Dendritic cell treated with granulocyte-macrophage colony-stimulating factor and Interleukin-4, amounts not matched to agents 40 ng/mL and 50 ng/mL, for 4 days (primary cell): ENCODE data around the gene SLC25A34.

ENCODE experiments used
- H3K27ac Mint-ChIP-seq: one replicate; pipeline ENCODE4 v1.8.0; 2022; ENCODE audit warnings: mild to moderate bottlenecking, mixed read lengths
- H3K27me3 Mint-ChIP-seq: one replicate; pipeline ENCODE4 v1.8.0; 2022; ENCODE audit warnings: mild to moderate bottlenecking, mixed read lengths
- H3K36me3 Mint-ChIP-seq: one replicate; pipeline ENCODE4 v1.8.0; 2022; ENCODE audit warnings: low read depth, mixed read lengths
- H3K4me1 Mint-ChIP-seq: one replicate; pipeline ENCODE4 v1.8.0; 2022; ENCODE audit warnings: low read depth, mixed read lengths
- H3K4me3 Mint-ChIP-seq: one replicate; pipeline ENCODE4 v1.8.0; 2022; ENCODE audit warnings: mild to moderate bottlenecking, moderate library complexity, mixed read lengths
- H3K9me3 Mint-ChIP-seq: one replicate; pipeline ENCODE4 v1.8.0; 2022; ENCODE audit warnings: mixed read lengths
- intact Hi-C: fragments of 100-400 bp; cut with micrococcal nuclease; formaldehyde crosslinking; loops from one replicate; pipeline ENCODE4 v1.15.0; 2022

Gene SLC25A34

DNA sequence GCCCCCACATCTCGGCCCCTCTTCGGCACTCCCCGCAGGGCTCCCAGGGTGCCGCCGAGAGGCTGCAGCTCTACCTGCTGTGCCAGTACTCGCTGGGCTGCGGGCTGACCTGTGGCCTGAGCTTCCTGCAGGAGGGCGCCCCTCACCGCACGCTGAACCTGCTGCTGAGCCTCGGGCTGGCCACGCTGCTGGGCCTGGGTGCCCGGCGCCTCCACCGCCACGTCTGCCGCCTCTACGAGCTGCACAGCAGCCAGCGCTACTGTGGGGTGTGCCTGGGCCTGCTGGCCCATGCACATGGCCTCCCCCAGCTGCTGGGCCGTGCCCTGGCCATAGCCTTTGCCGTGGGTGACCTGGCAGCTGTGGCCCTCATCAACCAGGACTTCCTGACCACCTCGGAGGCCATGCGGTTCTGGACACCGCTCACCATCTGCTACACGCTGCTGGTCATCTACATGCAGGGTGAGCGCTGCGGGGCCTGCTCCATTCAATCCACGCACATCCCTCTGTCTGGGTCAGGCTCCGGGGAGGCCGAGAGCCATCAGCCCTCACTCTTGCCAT lies 8.1 kb downstream of the SLC25A34 start:
- H3K9me3 Mint-ChIP-seq, result no peaks in the 10 kb centered on the region
- intact Hi-C loops, result no loop called here
- no peak overlapping the region for H3K4me3 Mint-ChIP-seq
- H3K27me3 Mint-ChIP-seq, result no peaks in the 10 kb centered on the region
- peaks cover 7% of the 10 kb centered on the region for H3K36me3 Mint-ChIP-seq
- H3K4me1 Mint-ChIP-seq, result peaks cover 6% of the 10 kb centered on the region
- H3K27ac Mint-ChIP-seq, result no peak overlapping the region

DNA sequence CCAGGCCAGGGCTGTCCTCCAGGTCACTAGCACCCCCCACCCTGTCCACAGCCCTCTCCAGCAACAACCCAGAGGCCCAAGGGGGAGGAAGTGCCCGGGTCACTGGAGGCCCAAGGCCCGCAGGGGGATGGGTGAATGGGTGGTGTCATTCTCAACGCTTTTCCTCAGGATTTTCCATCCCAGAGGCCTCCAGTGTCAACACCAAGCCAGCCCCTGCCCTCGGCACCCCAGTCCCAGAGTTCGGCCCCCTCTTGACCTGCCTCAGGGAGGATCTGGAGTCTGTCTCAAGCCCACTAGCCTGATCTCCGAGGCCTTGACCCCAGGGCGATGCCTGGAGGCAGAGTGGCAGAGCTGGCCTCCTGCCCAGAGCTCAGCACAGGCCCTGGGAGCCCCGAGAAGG lies 11.3 kb downstream of the SLC25A34 start:
- H3K9me3 Mint-ChIP-seq, result no peaks in the 10 kb centered on the region
- intact Hi-C loops, result no loop called here
- H3K27ac Mint-ChIP-seq, result no peak overlapping the region
- peaks cover 7% of the 10 kb centered on the region for H3K27me3 Mint-ChIP-seq
- no peak overlapping the region for H3K4me3 Mint-ChIP-seq
- H3K4me1 Mint-ChIP-seq, result no peaks in the 10 kb centered on the region
- H3K36me3 Mint-ChIP-seq, result no peaks in the 10 kb centered on the region

DNA sequence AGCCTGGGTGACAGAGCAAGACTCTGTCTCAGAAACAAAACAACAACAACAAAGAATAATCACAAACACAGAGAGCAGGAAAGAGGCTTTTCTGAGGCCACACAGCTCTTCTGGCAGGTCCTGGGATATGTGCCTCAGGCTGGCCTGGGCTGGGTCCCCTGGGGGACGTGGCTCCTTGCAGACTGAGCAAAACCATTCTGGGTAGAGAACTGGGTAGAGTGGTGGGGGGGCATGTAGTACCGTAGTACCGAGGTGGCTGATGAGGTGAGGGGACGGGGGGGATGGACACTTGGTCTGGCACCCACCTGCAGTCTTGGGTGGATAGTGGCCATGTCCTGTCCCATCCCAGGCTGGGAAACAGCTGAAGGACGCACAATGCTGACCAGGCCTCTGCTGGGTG lies 12.2 kb downstream of the SLC25A34 start:
- intact Hi-C loops, result no loop called here
- H3K27ac Mint-ChIP-seq, result no peak overlapping the region
- no peaks in the 10 kb centered on the region for H3K4me1 Mint-ChIP-seq
- H3K36me3 Mint-ChIP-seq, result no peaks in the 10 kb centered on the region
- H3K9me3 Mint-ChIP-seq, result no peaks in the 10 kb centered on the region
- H3K4me3 Mint-ChIP-seq, result no peak overlapping the region
- peaks cover 8% of the 10 kb centered on the region for H3K27me3 Mint-ChIP-seq

DNA sequence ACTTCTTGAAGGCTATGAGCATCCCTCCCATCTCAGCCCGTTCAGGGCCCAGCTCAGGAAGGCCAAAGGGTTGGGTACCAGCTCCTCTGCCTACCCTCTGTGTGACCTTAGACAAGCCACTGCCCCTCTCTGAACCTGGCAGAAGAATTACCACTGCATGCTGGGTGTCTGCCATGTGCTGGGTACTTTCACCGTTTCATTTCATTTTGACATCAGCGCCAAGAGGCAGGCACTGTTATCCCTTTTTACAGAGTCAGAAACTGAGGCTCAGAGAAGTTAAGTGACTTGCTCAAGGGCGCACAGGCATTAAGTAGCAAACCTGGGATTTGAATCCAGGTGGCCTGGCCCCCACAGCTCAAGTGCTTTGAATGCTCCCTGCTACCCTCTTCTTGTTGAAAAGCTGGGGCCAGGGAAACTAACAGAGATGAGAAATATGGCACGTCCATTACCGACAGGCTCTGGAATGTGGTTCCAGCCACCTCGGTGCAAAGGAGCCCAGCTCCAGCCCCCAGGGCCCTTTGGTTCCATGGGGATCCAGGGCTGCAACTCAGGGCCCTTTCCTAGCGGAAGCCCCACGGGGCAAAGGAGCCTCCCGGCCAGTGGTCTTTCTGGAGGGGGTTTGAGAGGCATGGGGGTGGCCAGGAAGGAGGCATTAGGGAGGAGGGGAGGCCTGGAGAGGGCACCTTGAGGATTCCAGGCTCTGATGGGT lies 12.8 kb downstream of the SLC25A34 start:
- no peaks in the 10 kb centered on the region for H3K9me3 Mint-ChIP-seq
- H3K27me3 Mint-ChIP-seq, result peaks cover 10% of the 10 kb centered on the region
- no peaks in the 10 kb centered on the region for H3K4me1 Mint-ChIP-seq
- no peak overlapping the region for H3K27ac Mint-ChIP-seq
- no peaks in the 10 kb centered on the region for H3K36me3 Mint-ChIP-seq
- H3K4me3 Mint-ChIP-seq, result no peak overlapping the region
- intact Hi-C loops, result no loop called here

DNA sequence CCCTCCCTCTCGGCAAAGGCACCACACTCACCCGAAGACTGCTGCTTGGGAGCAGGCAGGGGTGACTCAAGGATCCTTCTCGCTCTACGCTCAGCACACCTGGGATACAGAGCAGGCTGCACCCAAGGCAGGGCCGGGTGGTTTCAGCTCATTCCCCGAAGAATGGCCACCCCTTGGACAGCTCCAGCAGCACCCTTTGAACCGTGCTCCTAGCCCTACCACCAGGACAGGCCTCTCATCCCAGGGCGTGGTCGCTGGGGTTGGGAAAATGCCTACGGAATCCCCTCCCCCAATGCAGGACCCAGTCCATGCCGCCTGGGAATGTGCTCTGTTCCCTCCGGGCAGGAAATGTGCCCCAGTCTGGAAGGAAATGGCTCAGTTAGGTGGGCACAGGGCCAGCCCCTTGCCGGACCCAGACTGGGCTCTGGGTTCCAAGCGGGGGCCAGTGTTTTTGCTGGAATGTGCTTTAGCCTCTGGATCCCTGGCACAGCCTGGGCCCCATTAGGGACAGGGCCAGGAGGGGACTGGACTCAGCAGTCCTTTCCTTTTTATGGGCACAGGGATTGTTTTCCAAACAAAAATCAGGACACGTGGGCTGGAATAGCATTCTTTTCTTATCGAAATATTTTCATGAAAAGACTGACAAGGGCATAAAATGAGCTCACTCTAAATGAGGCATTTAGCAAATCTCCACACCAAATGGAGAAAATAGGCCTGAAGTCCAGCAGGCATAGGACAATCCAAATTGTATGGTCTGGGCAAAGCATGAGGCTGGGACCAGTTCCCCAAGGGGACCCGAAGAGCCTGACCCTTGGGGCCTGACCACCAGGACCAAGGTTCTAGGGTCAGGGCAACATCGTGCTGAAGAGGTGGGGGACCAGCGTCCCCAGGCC lies 13.6 kb downstream of the SLC25A34 start:
- peaks cover 10% of the 10 kb centered on the region for H3K27me3 Mint-ChIP-seq
- no peak overlapping the region for H3K4me3 Mint-ChIP-seq
- no peaks in the 10 kb centered on the region for H3K36me3 Mint-ChIP-seq
- H3K9me3 Mint-ChIP-seq, result no peaks in the 10 kb centered on the region
- no peaks in the 10 kb centered on the region for H3K4me1 Mint-ChIP-seq
- H3K27ac Mint-ChIP-seq, result no peak overlapping the region
- intact Hi-C loops, result no loop called here

DNA sequence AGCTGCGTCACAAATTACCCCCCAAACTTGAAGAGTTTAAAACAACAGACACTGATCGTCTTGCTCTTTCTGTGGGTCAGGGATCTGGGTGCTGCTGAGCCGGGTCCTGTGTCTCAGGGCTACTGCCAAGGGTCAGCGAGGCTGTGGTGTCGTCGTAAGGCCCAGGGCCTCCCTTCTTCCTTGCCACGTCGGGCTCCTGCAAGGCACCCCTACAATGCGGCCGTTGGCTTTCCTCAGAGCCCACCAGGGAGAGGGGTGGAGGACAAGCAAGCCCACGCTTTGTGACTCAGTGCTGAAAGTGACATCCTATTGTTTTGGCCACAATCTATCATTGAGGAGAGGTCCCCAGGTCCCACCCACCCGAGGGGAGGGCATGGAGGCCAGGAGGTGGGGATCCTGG lies 14.9 kb downstream of the SLC25A34 start:
- intact Hi-C loops, result no loop called here
- no peaks in the 10 kb centered on the region for H3K36me3 Mint-ChIP-seq
- peaks cover 17% of the 10 kb centered on the region for H3K27me3 Mint-ChIP-seq
- H3K4me1 Mint-ChIP-seq, result no peaks in the 10 kb centered on the region
- H3K27ac Mint-ChIP-seq, result no peak overlapping the region
- no peak overlapping the region for H3K4me3 Mint-ChIP-seq
- H3K9me3 Mint-ChIP-seq, result no peaks in the 10 kb centered on the region

DNA sequence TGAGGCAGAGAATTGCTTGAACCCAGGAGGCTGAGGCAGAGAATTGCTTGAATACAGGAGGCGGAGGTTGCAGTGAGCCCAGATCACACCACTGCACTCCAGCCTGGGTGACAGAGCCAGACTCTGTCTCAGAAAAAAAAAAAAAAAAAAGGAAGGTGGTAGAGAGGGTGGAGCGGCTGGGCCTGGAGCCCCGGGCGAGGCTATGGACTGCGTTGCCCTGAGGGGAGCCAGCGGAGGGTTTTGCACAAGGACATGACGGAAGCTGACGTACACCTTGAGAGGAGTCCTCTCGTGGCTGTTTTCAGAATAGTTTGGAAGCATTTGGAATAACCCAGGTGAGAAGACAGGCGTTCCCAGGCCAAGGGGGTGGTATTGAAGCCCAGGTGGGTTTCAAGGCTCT lies 15.7 kb downstream of the SLC25A34 start:
- Mint-ChIP-seq H3K36me3 (no peaks in the 10 kb centered on the region), H3K27ac (no peak overlapping the region), H3K4me3 (no peak overlapping the region), H3K27me3 (peaks cover 25% of the 10 kb centered on the region), H3K9me3 (no peaks in the 10 kb centered on the region), H3K4me1 (no peaks in the 10 kb centered on the region)
- intact Hi-C loops, result no loop called here

DNA sequence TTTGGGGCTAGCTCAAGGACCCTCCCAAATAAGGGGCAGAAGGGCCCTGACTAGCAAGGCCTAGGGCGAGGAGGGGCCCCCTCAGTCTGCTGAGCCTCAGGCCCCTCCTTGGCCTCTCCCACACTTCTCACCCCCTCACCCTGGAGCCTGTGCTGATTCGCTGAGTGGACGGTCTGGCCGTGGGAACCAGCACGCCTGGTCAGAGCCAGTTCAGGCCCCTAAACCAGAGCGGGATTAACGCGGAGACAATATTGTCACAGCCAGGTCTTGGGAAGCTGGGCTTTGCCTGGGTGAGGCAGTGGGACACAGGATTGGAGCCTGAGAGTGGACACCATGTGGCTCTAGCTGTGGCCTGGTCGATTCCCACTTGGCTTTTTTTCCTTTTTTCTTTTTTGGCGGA lies 17.7 kb downstream of the SLC25A34 start:
- Mint-ChIP-seq H3K27me3 (peaks cover 41% of the 10 kb centered on the region), H3K4me3 (no peak overlapping the region), H3K36me3 (no peaks in the 10 kb centered on the region), H3K27ac (no peak overlapping the region), H3K9me3 (no peaks in the 10 kb centered on the region), H3K4me1 (peaks cover 9% of the 10 kb centered on the region)
- intact Hi-C loops, result no loop called here

DNA sequence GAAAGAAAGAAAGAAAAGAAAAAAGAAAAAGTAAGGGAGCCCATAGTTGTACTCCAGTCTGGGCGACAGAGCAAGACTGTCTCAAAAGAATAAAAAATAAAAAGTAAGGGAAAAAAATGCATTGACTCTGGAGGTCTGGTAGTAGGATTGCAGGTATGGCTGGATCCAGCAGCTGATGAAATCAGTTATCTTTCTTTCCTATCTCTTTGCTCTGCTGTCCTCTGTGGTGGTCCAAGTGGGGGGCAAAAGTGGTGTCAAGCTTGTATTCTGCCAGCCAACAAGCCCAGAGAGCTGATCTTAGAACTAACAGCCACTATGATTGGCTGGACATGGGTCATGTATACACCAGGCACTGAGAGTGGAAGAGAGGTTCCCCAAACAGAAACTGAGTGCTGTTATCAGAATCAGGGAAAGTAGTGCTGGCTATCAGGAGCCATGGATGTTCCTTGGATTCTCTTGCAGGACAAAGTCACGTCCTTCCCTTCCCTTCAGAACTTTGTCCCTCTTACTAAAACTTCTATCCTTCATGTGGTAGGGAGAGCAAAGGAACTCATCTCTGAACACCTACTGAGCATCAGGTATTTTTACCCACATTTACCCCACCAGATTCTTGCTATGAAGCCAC lies 19.1 kb downstream of the SLC25A34 start:
- no peaks in the 10 kb centered on the region for H3K9me3 Mint-ChIP-seq
- peaks cover 52% of the 10 kb centered on the region for H3K27me3 Mint-ChIP-seq
- H3K4me3 Mint-ChIP-seq, result no peak overlapping the region
- peaks cover 9% of the 10 kb centered on the region for H3K4me1 Mint-ChIP-seq
- H3K27ac Mint-ChIP-seq, result no peak overlapping the region
- intact Hi-C loops, result no loop called here
- no peaks in the 10 kb centered on the region for H3K36me3 Mint-ChIP-seq

DNA sequence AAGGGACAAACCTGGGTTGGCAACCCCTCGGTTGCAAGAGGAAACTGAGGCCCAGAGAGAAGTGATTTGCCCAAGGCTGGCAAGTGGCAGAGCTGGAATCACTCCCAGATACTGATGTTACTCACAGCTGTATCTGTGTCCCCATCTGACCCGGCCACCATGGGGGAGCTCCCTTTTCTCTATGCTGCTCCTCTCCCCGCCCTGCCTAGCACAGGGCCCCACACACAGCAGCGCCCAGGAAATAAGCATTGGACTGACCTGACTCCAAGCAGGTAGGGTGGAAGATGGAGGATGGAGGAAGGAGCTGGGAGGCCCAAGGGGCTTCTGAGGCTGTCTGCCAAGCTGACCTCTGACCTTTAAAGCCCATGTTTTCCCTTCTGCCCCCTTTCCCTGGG lies 19.6 kb downstream of the SLC25A34 start:
- Mint-ChIP-seq H3K4me1 (peaks cover 9% of the 10 kb centered on the region), H3K36me3 (no peaks in the 10 kb centered on the region), H3K27ac (no peak overlapping the region), H3K27me3 (peaks cover 57% of the 10 kb centered on the region), H3K9me3 (no peaks in the 10 kb centered on the region), H3K4me3 (no peak overlapping the region)
- intact Hi-C loops, result no loop called here

DNA sequence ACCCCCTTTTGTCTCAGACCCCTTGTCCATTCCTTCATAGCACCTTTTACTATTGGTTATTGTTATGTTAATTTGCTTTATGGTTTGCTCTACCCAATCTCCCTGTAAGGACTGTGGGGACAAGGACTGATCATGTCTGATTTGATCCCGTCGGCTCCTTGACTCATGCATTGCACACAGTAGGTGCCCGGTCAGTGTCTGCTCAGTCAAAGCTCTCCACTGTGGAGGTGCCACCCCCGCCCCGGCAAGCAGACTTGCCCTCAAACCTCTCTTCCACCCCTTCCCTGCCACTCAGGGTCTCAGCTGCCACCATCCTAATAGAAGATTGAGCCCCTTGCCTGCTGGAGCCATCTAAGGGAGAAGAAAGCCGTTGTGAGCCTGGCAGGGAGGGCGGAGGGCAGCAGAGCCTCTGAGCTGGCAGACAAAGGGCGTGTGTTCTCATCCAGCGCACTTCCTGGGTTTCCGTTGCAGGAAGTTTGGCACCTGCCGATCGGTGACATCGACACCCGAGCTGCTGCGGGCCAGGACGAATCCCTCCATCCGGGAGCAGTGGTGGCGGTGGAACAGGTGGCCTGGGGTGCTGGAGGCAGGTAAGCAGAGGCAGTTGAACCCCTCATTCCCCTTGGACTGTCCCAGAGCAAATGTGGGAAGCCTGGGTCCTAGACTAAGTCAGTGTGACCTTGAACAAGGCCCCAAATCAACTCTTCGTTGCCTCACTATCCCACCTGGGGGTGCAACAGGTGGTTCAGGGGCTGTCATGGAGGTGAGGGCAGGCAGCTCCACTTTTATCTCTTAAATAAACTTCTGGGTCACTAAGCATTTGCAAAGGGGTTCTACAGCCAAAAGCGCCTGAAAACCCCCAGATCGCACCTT lies 20.3 kb downstream of the SLC25A34 start:
- H3K27me3 Mint-ChIP-seq, result peaks cover 64% of the 10 kb centered on the region

DNA sequence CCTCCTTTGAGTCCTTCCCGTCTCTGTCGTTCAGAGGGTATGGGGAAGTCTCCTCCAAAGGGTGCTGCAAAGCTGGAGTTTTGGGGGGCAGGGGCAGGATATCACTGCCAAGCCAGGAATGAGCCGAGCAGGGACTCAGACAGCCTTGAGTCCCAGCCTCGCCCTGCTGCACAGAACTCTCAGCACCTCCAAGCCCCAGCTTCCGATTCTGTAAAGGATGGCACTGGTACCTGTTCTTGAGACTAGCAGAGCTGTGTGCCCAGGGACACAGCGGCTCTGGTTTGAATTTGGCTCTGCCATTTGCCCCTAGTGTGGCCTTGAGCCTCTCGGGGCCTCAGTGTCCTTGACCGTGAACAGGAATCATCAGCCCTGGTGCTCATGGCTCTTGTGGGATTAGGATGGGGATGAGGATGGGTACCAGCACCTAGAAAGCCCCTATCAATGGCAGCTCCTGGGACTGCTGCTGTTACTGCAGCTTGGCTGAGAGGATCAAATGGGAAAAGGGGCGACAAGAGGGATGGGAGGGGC lies 21.0 kb downstream of the SLC25A34 start:
- Mint-ChIP-seq H3K4me3 (no peak overlapping the region), H3K27me3 (peaks cover 66% of the 10 kb centered on the region), H3K9me3 (no peaks in the 10 kb centered on the region), H3K4me1 (peaks cover 9% of the 10 kb centered on the region), H3K36me3 (no peaks in the 10 kb centered on the region), H3K27ac (no peak overlapping the region)
- intact Hi-C loops, result no loop called here

More for the DNA sequence above, 20.3 kb downstream of the SLC25A34 start:
- Mint-ChIP-seq H3K4me3 (no peak overlapping the region), H3K4me1 (peaks cover 9% of the 10 kb centered on the region), H3K9me3 (no peaks in the 10 kb centered on the region), H3K27ac (no peak overlapping the region), H3K36me3 (no peaks in the 10 kb centered on the region)
- intact Hi-C loops, result no loop called here
